Panc1 (cell line): Measurements from ENCODE around the gene CYB561D1. TPM values are rescaled to one million over a fixed set of nuclear protein-coding genes. Genes with fewer than 3 reads are reported as not detected.

Experiments used
- ATAC-seq: fragments of 200-7000 bp; cut with Tn5 transposase; 2 replicates; pipeline ENCODE4 v1.9.1; 2020; ENCODE audit warnings: mild to moderate bottlenecking, moderate library complexity
- BruUV-seq: library from RNA; stranded (reverse); fragments of 400-500 nt; replicated peaks from 2 replicates; lab custom pipeline; 2021; lab: Mats Ljungman, UMichigan
- CTCF ChIA-PET: fragments of 300-600 bp; sonication (Branson Sonifier 250); formaldehyde crosslinking; loops from one replicate; lab custom pipeline; 2022; ENCODE audit warnings: antibody characterized with exemption; lab: Charles Lee
- POLR2A ChIA-PET: fragments of 300-600 bp; sonication (Branson Sonifier 250); formaldehyde crosslinking; loops from one replicate; lab custom pipeline; 2022; ENCODE audit warnings: antibody characterized with exemption; lab: Charles Lee
- DNase-seq: peaks from one replicate; pipeline ENCODE4 v3.0.0-alpha.2; 2010; ENCODE audit warnings: low read depth, low spot score
- H3K27ac ChIP-seq: 2 replicates; pipeline ENCODE4 v1.5.1; 2011; ENCODE audit warnings: mild to moderate bottlenecking, low read length, inconsistent platforms
- H3K27me3 ChIP-seq: fragments of 200-500 bp; sonication (Bioruptor generic); 2 replicates; pipeline ENCODE4 v1.6.0; 2014; ENCODE audit warnings: low read length, inconsistent platforms; ENCODE audit not compliant: control insufficient read depth, insufficient read depth
- H3K36me3 ChIP-seq: fragments of 200-500 bp; sonication (Bioruptor generic); 2 replicates; pipeline ENCODE4 v1.5.1; 2014; ENCODE audit warnings: inconsistent platforms, mild to moderate bottlenecking, low read length, moderate library complexity; ENCODE audit not compliant: control insufficient read depth, insufficient read depth
- H3K4me1 ChIP-seq: 2 replicates; pipeline ENCODE4 v1.5.1; 2011; ENCODE audit warnings: inconsistent platforms, mild to moderate bottlenecking, low read length, moderate library complexity; ENCODE audit not compliant: control insufficient read depth, insufficient read depth
- H3K4me3 ChIP-seq, 2 experiments: 2 replicates each; pipeline ENCODE4 v1.5.1; 2011 to 2012; ENCODE audit warnings: low read depth in 2 of 2, low read length in 2 of 2, mild to moderate bottlenecking in 2 of 2, inconsistent platforms in 1 of 2, moderate library complexity in 1 of 2
- H3K9me3 ChIP-seq: fragments of 200-500 bp; sonication (Bioruptor generic); 2 replicates; pipeline ENCODE4 v1.5.1; 2014; ENCODE audit warnings: low read depth, mild to moderate bottlenecking, inconsistent platforms, low read length, moderate library complexity; ENCODE audit not compliant: control insufficient read depth, insufficient read depth
- POLR2AphosphoS5 ChIP-seq: IDR thresholded peaks from 2 replicates; pipeline ENCODE4 v1.6.1; 2012; ENCODE audit warnings: mild to moderate bottlenecking, low read depth, low read length, moderate library complexity
- SIN3A ChIP-seq: IDR thresholded peaks from 2 replicates; pipeline ENCODE4 v1.6.1; 2012; ENCODE audit warnings: low read depth, mild to moderate bottlenecking, low read length, moderate library complexity, borderline replicate concordance; ENCODE audit not compliant: insufficient read depth
- TCF7L2 ChIP-seq: IDR thresholded peaks from 2 replicates; pipeline ENCODE4 v1.6.1; 2011; ENCODE audit warnings: mild to moderate bottlenecking, low read depth, low read length, inconsistent platforms
- in situ Hi-C: cut with HindIII; loops from 2 replicates; pipeline ENCODE4 v1.10.0; 2016; ENCODE audit warnings: low sequenced_read_pairs, low pct_unique_long_range_greater_than_20kb
- intact Hi-C: fragments of 100-400 bp; cut with micrococcal nuclease; formaldehyde crosslinking; loops from one replicate; pipeline ENCODE4 v1.10.0; 2022; ENCODE audit not compliant: unreplicated experiment
- total RNA-seq: library from RNA; stranded (reverse); gene quantifications from one replicate; pipeline ENCODE4 v1.2.1, GENCODE V29; 2021; ENCODE audit not compliant: unreplicated experiment
- TF ChIP-seq, protein P1 (sequence below): fragments of 450-650 bp; IDR thresholded peaks from 2 replicates; pipeline ENCODE4 v1.5.1; 2017; ENCODE audit warnings: mild to moderate bottlenecking
- TF ChIP-seq, protein P2 (sequence below), 2 experiments: IDR thresholded peaks; 2 replicates each; pipeline ENCODE4 v1.6.1; 2011 to 2012; ENCODE audit warnings: low read depth in 2 of 2, control low read depth in 1 of 2, low read length in 1 of 2, mild to moderate bottlenecking in 1 of 2, moderate library complexity in 1 of 2; ENCODE audit not compliant: insufficient read depth in 1 of 2

CYB561D1 gene
- total RNA-seq, 1 experiment from 2014 or later, result 4.5 TPM

DNA sequence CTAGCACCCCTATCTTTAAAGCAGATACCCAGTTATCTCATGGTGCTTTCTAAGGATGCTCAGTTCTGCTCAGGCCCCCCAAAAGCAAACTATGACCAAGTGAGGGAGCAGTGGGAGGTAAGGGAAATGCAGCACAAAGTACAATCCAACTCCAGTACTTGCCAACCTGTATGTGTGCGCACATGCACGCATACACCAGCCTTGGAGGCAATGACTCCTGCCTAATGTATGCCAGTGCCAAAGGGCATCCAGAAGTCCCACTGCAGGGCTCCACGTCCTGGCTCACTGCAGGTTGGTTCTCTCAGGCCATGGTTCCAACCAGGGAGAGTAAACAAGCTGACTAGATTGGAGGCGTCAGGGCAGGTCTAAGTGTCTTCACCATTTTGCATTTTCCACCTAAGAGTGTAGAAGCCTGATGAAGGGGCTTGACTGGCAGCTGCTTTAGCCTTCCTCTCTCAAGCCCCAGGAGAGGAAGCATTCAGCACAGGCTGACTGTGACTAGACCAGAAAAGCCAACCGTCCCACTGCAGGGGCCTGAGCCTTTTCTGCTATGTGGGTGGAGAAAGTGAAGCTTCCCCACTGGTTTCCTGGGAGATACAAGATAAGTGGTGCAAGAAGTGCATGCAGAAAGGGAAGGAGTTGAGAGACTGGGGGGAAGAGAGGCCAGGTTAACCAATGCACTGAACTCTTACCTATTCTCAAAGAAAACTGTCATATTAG, 7.9 kb downstream of the CYB561D1 start:
- no peak overlapping the region for H3K4me3 ChIP-seq
- DNase-seq (no peak), ATAC-seq (no peak)
- in situ Hi-C loops, result no loop called here
- H3K9me3 ChIP-seq, result no peaks in the 10 kb centered on the region
- no peak overlapping the region for H3K27ac ChIP-seq
- no peaks in the 10 kb centered on the region for H3K36me3 ChIP-seq
- TF ChIP-seq, protein P1, sequence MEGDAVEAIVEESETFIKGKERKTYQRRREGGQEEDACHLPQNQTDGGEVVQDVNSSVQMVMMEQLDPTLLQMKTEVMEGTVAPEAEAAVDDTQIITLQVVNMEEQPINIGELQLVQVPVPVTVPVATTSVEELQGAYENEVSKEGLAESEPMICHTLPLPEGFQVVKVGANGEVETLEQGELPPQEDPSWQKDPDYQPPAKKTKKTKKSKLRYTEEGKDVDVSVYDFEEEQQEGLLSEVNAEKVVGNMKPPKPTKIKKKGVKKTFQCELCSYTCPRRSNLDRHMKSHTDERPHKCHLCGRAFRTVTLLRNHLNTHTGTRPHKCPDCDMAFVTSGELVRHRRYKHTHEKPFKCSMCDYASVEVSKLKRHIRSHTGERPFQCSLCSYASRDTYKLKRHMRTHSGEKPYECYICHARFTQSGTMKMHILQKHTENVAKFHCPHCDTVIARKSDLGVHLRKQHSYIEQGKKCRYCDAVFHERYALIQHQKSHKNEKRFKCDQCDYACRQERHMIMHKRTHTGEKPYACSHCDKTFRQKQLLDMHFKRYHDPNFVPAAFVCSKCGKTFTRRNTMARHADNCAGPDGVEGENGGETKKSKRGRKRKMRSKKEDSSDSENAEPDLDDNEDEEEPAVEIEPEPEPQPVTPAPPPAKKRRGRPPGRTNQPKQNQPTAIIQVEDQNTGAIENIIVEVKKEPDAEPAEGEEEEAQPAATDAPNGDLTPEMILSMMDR, result no peak
- TF ChIP-seq, protein P2, sequence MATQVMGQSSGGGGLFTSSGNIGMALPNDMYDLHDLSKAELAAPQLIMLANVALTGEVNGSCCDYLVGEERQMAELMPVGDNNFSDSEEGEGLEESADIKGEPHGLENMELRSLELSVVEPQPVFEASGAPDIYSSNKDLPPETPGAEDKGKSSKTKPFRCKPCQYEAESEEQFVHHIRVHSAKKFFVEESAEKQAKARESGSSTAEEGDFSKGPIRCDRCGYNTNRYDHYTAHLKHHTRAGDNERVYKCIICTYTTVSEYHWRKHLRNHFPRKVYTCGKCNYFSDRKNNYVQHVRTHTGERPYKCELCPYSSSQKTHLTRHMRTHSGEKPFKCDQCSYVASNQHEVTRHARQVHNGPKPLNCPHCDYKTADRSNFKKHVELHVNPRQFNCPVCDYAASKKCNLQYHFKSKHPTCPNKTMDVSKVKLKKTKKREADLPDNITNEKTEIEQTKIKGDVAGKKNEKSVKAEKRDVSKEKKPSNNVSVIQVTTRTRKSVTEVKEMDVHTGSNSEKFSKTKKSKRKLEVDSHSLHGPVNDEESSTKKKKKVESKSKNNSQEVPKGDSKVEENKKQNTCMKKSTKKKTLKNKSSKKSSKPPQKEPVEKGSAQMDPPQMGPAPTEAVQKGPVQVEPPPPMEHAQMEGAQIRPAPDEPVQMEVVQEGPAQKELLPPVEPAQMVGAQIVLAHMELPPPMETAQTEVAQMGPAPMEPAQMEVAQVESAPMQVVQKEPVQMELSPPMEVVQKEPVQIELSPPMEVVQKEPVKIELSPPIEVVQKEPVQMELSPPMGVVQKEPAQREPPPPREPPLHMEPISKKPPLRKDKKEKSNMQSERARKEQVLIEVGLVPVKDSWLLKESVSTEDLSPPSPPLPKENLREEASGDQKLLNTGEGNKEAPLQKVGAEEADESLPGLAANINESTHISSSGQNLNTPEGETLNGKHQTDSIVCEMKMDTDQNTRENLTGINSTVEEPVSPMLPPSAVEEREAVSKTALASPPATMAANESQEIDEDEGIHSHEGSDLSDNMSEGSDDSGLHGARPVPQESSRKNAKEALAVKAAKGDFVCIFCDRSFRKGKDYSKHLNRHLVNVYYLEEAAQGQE (IDR thresholded peaks at IDR 0.05; ENCODE audit: insufficient read depth in 1 of 2, low read depth in 2 of 2, low read length in 1 of 2), result no peak
- TF ChIP-seq POLR2AphosphoS5 (no peak), SIN3A (no peak), TCF7L2 (no peak)
- H3K27me3 ChIP-seq, result no peaks in the 10 kb centered on the region
- no peaks in the 10 kb centered on the region for H3K4me1 ChIP-seq
- no TSS peak for BruUV-seq
- intact Hi-C loops, result no loop called here
- POLR2A ChIA-PET, result no interaction called here
- CTCF ChIA-PET, result no interaction called here

DNA sequence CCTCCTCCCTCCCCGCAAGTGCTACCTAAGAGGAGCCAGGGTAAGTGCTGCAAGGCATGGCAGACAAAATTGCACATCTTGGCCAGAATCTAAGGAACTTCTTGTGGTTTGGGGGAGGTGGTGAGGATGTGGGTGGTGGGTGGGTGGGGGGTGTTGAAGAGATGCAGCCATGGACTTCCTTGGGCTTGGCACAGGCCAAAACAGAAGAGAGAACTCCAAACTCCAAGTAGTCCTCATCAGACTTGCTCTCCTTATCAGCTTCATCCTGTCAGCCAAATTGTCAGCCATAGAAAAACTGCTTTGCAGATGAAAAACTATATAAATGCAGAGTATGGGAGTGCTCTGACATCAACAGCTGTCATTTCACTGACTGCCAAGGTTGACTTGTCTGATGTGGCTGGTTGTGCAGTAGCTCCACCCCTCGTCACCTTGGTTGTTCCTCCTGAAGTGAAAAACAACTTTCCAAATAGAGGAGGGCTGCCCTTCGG, 8.5 kb downstream of the CYB561D1 start:
- DNase-seq (no peak), ATAC-seq (no peak)
- in situ Hi-C loops, result no loop called here
- BruUV-seq, result no TSS peak
- ChIA-PET CTCF (no interaction called here), POLR2A (no interaction called here)
- H3K36me3 ChIP-seq, result no peaks in the 10 kb centered on the region
- H3K4me3 ChIP-seq, result no peak overlapping the region
- H3K27ac ChIP-seq, result no peak overlapping the region
- intact Hi-C loops, result no loop called here
- H3K4me1 ChIP-seq, result no peaks in the 10 kb centered on the region
- TF ChIP-seq, protein P1, result no peak
- TF ChIP-seq SIN3A (no peak), TCF7L2 (no peak), POLR2AphosphoS5 (no peak)
- TF ChIP-seq, protein P2 (IDR thresholded peaks at IDR 0.05; ENCODE audit: insufficient read depth in 1 of 2, low read depth in 2 of 2, low read length in 1 of 2), result no peak
- no peaks in the 10 kb centered on the region for H3K9me3 ChIP-seq
- H3K27me3 ChIP-seq, result no peaks in the 10 kb centered on the region
